Naive B cell (primary cell): ENCODE data around the gene MUCL3. TPM values are rescaled to one million over a fixed set of nuclear protein-coding genes. Genes with fewer than 3 reads are reported as not detected.

ENCODE experiments used
- ATAC-seq, 2 donors: fragments of 150-1000 bp; cut with Tn5 transposase; 2 replicates each; pipeline ENCODE4 v1.10.0; 2021; ENCODE audit warnings: low read depth in 2 of 2, mild to moderate bottlenecking in 2 of 2, moderate library complexity in 2 of 2
- DNase-seq: peaks from one replicate; pipeline ENCODE4 v3.0.0; 2022
- H3K27ac Mint-ChIP-seq, 6 donors: one replicate each; pipeline ENCODE4 v1.8.0; 2020 to 2022; ENCODE audit warnings: mild to moderate bottlenecking in 6 of 6, mixed read lengths in 6 of 6, moderate library complexity in 5 of 6, inconsistent platforms in 2 of 6
- H3K27me3 Mint-ChIP-seq, 3 donors: one replicate each; pipeline ENCODE4 v1.8.0; 2021 to 2022; ENCODE audit warnings: mixed read lengths in 3 of 3, mild to moderate bottlenecking in 1 of 3
- H3K36me3 Mint-ChIP-seq, 2 donors: one replicate each; pipeline ENCODE4 v1.8.0; 2020 to 2022; ENCODE audit warnings: mixed read lengths in 2 of 2, inconsistent platforms in 1 of 2, mild to moderate bottlenecking in 1 of 2
- H3K4me1 Mint-ChIP-seq, 3 donors: one replicate each; pipeline ENCODE4 v1.8.0; 2020 to 2022; ENCODE audit warnings: mixed read lengths in 3 of 3, inconsistent platforms in 1 of 3, mild to moderate bottlenecking in 1 of 3, moderate library complexity in 1 of 3
- H3K4me3 Mint-ChIP-seq, 8 donors: one replicate each; pipeline ENCODE4 v1.8.0; 2020 to 2022; ENCODE audit warnings: mild to moderate bottlenecking in 8 of 8, mixed read lengths in 8 of 8, moderate library complexity in 8 of 8, inconsistent platforms in 2 of 8
- H3K9me3 Mint-ChIP-seq, 7 donors: one replicate each; pipeline ENCODE4 v1.8.0; 2020 to 2022; ENCODE audit warnings: mixed read lengths in 7 of 7, mild to moderate bottlenecking in 5 of 7, inconsistent platforms in 2 of 7, moderate library complexity in 1 of 7
- polyA plus RNA-seq, 6 donors: library from polyadenylated mRNA; unstranded; fragments of 300-500 nt; fragmentation: Illumina TruSeq; gene quantifications; one replicate each; pipeline ENCODE4 v1.2.3, GENCODE V29; 2021; ENCODE audit warnings: low read depth in 6 of 6

The MUCL3 gene
- polyA plus RNA-seq, 6 donors from 2014 or later, result not detected

DNA sequence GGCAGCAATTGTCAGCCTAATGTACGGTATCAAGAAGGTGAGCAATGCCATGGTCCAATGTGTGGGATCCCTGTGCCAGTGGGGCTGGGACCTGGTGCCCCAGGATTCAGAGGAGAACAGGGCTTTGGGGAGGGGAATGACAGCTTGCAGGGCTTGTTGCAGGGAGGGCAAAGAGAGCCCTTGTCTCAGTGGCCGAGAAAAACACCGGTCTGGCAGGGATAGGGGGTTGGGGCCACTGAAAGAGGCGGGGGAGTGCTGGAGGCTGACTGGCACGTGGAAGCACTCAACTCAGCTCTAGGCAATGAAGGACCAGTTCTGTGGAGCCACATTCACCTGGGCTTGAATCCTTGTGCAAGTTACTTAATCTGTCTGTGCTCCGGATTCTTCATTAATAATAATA lies 3.5 kb upstream of the MUCL3 start:
- no peak overlapping the region for H3K27ac Mint-ChIP-seq
- H3K4me1 Mint-ChIP-seq, result peaks cover 0 to 6% (median 0%) of the 10 kb centered on the region in 3 donors
- ATAC-seq (no peak), DNase-seq (no peak)
- H3K27me3 Mint-ChIP-seq, result peaks cover 11 to 73% (median 66%) of the 10 kb centered on the region in 3 donors
- H3K36me3 Mint-ChIP-seq, result no peaks in the 10 kb centered on the region
- no peak overlapping the region for H3K4me3 Mint-ChIP-seq
- no peaks in the 10 kb centered on the region for H3K9me3 Mint-ChIP-seq

DNA sequence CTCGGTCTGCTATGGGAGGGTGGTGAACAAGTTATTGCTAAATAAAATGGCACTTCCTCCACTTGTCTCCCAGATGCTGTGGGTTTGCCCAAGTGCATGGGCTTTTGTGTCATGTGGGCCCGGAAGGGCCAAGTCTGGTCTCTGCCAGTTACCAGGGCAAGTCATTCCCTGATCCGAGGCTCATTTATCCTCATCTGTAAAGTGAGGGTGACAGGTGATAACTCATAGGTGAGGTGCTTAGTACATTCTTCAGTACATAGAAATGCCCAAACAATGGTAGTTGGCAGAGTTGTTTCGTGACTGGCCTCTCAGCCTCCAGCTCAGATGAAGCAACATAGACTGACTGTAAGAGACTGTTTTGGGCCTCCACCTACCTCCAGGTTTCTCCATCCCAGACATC lies 2.0 kb upstream of the MUCL3 start:
- H3K9me3 Mint-ChIP-seq, result no peaks in the 10 kb centered on the region
- H3K4me1 Mint-ChIP-seq, result peaks cover 5 to 9% (median 6%) of the 10 kb centered on the region in 3 donors
- peak overlapping the region in 1 of 8 donors; percentile 25 for H3K4me3 Mint-ChIP-seq
- peaks cover 25 to 87% (median 76%) of the 10 kb centered on the region in 3 donors for H3K27me3 Mint-ChIP-seq
- no peak for DNase-seq
- H3K36me3 Mint-ChIP-seq, result no peaks in the 10 kb centered on the region
- no peak for ATAC-seq
- H3K27ac Mint-ChIP-seq, result peak overlapping the region in 1 of 6 donors; percentile 37

DNA sequence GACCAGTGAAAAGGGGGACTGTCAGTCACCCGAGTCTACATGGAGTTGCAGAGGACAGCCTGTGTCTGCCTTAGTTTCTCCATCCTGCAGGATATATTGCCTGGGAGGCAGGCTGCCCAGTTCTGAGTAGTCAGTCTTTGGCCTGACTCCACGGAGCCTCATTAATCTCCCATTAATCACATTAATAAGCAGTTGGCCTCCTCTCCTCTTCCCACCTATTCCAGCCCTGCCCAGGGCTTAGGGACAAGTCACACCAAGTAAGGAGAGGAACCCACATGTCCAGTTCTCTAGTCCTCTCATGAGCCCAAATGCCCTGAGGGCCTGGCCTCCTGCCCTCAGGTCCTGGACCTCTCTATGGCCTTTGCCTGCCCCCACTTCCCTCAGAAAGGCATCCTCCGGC lies 1.3 kb upstream of the MUCL3 start:
- Mint-ChIP-seq H3K9me3 (no peaks in the 10 kb centered on the region), H3K36me3 (no peaks in the 10 kb centered on the region), H3K27me3 (peaks cover 31 to 94% (median 83%) of the 10 kb centered on the region in 3 donors), H3K27ac (no peak overlapping the region), H3K4me3 (no peak overlapping the region), H3K4me1 (peaks cover 5 to 9% (median 6%) of the 10 kb centered on the region in 3 donors)
- DNase-seq (no peak), ATAC-seq (no peak)

DNA sequence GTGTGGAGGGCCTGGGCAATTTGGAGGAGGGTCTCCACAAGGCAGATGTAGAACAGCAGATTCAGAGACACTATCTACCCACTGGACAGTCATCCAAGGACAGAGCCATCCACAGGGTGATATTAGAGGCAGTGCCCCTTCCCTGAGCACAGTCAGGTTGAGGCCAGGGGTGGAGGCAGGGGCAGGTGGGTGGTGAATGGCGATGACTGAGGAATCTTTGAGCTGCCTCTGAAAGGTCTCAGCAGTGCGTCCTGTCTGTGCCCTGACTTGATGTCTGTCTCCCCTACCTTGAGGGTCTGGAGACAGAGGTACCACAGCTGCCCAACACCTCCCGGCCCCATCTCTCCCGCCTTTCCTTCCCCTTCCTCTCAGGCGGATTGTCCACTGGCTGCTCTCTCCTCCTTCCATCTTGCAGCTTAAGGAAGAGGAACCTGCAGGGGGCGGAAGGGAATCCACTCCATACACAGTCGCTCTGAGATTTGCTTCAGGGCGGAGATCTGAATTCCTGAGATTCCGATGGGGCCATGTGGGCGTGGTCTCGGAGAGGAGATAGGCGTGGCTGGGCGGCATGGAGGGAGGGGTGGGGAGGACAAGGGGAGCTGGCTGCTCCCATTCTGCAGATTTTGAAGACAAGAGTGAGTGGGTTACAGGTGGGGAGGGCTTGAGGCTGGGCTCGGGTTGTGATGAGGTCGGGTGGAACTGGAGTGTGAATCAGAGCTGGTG lies 1.7 kb downstream of the MUCL3 start:
- Mint-ChIP-seq H3K4me1 (peaks cover 5 to 9% (median 6%) of the 10 kb centered on the region in 3 donors), H3K9me3 (no peaks in the 10 kb centered on the region), H3K27me3 (peaks cover 53 to 92% (median 65%) of the 10 kb centered on the region in 3 donors), H3K27ac (no peak overlapping the region), H3K4me3 (peak overlapping the region in 1 of 8 donors; percentile 58), H3K36me3 (peaks cover 1 to 5% of the 10 kb centered on the region in 2 donors)
- no peak for ATAC-seq
- no peak for DNase-seq

DNA sequence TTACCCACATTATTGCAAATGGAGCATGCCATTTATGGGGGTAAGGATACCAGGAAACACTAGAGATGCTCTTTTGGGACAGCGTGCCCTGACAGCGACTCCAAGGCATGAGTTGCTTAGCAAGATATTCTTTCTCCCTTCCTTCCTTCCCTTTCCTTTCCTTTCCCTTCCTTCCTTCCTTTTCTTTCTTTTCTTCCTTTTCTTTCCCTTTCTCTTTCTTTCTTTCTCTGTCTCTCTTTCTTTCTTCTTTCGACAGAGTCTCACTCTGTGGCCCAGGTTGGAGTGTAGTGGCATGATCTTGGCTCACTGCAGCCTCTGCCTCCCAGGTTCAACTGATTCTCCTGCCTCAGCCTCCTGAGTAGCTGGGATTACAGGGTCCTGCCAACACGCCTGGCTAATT lies 3.3 kb downstream of the MUCL3 start:
- Mint-ChIP-seq H3K4me1 (peaks cover 4 to 9% (median 8%) of the 10 kb centered on the region in 3 donors), H3K27ac (no peak overlapping the region), H3K36me3 (peaks cover 5 to 17% of the 10 kb centered on the region in 2 donors), H3K27me3 (peaks cover 59 to 93% (median 69%) of the 10 kb centered on the region in 3 donors), H3K9me3 (peaks cover 0 to 3% (median 0%) of the 10 kb centered on the region in 7 donors), H3K4me3 (no peak overlapping the region)
- DNase-seq (no peak), ATAC-seq (no peak)

DNA sequence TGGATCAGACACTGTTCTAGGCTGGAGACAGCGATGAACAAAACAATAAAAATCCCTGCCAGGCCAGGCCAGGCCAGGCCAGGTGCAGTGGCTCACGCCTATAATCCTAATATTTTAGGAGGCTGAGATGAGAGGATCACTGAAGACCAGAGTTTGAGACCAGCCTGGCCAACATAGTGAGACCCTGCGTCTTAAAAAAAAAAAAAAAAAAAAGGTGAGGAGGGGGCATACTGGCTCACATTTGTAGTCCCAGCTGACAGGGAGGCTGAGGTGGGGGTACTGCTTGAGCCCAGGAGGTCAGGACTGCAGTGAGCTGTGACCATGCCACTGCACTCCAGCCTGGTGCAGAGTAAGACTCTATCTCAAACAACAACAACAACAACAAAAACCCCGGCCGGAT lies 4.5 kb downstream of the MUCL3 start:
- DNase-seq (no peak), ATAC-seq (no peak)
- peaks cover 65 to 97% (median 72%) of the 10 kb centered on the region in 3 donors for H3K27me3 Mint-ChIP-seq
- peaks cover 0 to 9% (median 8%) of the 10 kb centered on the region in 3 donors for H3K4me1 Mint-ChIP-seq
- no peak overlapping the region for H3K27ac Mint-ChIP-seq
- H3K36me3 Mint-ChIP-seq, result peaks cover 5 to 29% of the 10 kb centered on the region in 2 donors
- H3K9me3 Mint-ChIP-seq, result peaks cover 0 to 3% (median 0%) of the 10 kb centered on the region in 7 donors
- H3K4me3 Mint-ChIP-seq, result no peak overlapping the region

DNA sequence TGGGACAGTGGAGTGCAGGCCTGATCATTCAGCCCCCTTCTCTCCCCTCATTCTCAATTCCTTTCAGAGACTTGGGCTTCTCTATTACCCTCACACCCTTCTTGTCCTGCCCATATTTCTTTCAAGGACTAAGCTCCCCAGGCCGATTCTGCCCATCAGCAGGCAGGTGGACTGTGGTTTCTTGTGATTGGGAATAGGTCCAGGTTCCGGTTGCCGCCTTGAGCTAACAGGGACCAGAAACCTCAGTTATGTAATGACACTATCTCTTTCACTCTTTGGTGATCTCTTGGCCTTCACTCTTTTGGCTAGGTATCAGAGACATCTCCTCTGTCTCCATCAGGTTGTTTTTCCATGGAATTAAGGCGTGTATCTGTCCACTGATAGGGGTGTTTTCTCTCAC lies 6.5 kb downstream of the MUCL3 start:
- ATAC-seq (no peak), DNase-seq (no peak)
- H3K4me1 Mint-ChIP-seq, result peaks cover 0 to 9% (median 8%) of the 10 kb centered on the region in 3 donors
- peaks cover 5 to 39% of the 10 kb centered on the region in 2 donors for H3K36me3 Mint-ChIP-seq
- H3K9me3 Mint-ChIP-seq, result peaks cover 0 to 4% (median 0%) of the 10 kb centered on the region in 7 donors
- H3K27me3 Mint-ChIP-seq, result peaks cover 59 to 98% (median 70%) of the 10 kb centered on the region in 3 donors
- no peak overlapping the region for H3K4me3 Mint-ChIP-seq
- no peak overlapping the region for H3K27ac Mint-ChIP-seq

DNA sequence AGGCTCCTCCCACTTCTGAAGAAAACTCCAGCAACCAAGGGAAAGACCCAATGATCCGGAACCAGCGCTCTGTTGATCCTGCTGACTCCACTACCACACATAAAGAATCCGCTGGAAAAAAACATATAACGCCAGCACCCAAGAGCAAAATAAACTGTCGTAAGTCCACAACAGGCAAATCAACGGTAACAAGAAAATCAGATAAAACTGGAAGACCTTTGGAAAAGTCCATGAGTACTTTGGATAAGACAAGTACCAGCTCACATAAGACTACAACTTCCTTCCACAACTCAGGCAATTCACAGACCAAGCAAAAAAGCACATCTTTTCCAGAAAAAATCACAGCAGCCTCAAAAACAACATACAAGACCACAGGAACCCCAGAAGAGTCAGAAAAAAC lies 8.0 kb downstream of the MUCL3 start:
- H3K4me1 Mint-ChIP-seq, result peaks cover 0 to 3% (median 3%) of the 10 kb centered on the region in 3 donors
- ATAC-seq (no peak), DNase-seq (no peak)
- no peak overlapping the region for H3K27ac Mint-ChIP-seq
- H3K36me3 Mint-ChIP-seq, result peaks cover 5 to 39% of the 10 kb centered on the region in 2 donors
- H3K4me3 Mint-ChIP-seq, result no peak overlapping the region
- H3K27me3 Mint-ChIP-seq, result peaks cover 44 to 91% (median 61%) of the 10 kb centered on the region in 3 donors
- peaks cover 0 to 4% (median 0%) of the 10 kb centered on the region in 7 donors for H3K9me3 Mint-ChIP-seq

DNA sequence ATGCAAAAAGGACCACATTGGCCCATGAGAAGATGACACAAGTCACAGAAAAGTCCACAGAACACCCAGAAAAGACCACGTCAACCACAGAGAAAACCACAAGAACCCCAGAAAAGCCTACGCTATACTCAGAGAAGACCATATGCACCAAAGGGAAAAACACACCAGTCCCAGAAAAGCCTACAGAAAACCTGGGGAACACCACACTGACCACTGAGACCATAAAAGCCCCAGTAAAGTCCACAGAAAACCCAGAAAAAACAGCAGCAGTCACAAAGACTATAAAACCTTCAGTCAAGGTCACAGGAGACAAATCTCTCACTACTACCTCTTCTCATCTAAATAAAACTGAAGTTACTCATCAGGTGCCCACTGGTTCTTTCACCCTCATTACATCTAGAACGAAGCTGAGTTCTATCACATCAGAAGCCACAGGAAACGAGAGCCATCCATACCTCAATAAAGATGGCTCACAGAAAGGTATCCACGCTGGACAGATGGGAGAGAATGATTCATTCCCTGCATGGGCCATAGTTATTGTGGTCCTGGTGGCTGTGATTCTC lies 11.2 kb downstream of the MUCL3 start:
- H3K27me3 Mint-ChIP-seq, result peaks cover 21 to 61% (median 55%) of the 10 kb centered on the region in 3 donors
- peak overlapping the region in 1 of 8 donors; percentile 1 for H3K4me3 Mint-ChIP-seq
- no peak for ATAC-seq
- H3K9me3 Mint-ChIP-seq, result peaks cover 0 to 4% (median 0%) of the 10 kb centered on the region in 7 donors
- H3K4me1 Mint-ChIP-seq, result peaks cover 3 to 24% (median 14%) of the 10 kb centered on the region in 3 donors
- peak overlapping the region in 2 of 6 donors; percentile 4 to 27 for H3K27ac Mint-ChIP-seq
- DNase-seq, result no peak
- peaks cover under 1 to 39% of the 10 kb centered on the region in 2 donors for H3K36me3 Mint-ChIP-seq

DNA sequence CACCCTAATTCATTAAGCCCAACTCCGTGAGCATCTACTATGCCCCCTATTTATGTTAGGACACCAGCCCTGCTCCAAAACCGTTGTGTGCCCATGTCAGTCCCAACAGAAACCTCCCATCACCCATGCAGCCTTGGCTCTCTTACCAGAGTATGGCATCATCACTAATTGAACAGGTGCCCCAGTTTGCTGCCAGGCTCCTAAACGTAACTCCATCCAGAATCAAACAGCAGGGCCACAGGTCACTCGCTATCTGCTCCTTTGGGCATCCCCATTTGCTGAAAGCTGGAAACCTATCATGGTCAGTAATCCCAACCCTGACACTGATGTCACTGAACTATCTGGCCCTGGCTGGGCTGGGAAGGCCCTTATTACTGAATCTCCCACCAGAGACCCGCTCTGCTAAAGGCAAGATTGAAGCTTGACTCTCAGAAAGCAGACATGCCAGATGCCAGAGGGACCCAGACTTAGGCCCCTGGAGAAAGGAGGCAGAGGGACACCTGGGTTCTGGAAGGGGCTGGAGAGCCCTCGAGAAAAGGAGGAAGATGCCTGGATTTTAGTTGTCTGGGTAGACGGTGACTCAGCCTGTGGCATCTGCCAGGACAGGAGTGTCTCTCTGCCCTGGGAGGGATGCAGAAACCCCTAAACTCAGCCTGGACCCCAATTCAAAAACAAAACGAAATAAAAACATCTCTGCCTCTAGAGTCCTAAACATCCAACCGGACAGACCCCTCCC lies 14.0 kb downstream of the MUCL3 start:
- Mint-ChIP-seq H3K27ac (peak overlapping the region in 4 of 6 donors; percentile 57 to 88 (median 70)), H3K36me3 (peaks cover 0 to 15% of the 10 kb centered on the region in 2 donors), H3K9me3 (peaks cover 0 to 2% (median 0%) of the 10 kb centered on the region in 7 donors), H3K4me1 (peaks cover 0 to 27% (median 17%) of the 10 kb centered on the region in 3 donors), H3K4me3 (peak overlapping the region; percentile 77 to 91 (median 86)), H3K27me3 (peaks cover 6 to 54% (median 47%) of the 10 kb centered on the region in 3 donors)
- ATAC-seq (no peak), DNase-seq (no peak)

DNA sequence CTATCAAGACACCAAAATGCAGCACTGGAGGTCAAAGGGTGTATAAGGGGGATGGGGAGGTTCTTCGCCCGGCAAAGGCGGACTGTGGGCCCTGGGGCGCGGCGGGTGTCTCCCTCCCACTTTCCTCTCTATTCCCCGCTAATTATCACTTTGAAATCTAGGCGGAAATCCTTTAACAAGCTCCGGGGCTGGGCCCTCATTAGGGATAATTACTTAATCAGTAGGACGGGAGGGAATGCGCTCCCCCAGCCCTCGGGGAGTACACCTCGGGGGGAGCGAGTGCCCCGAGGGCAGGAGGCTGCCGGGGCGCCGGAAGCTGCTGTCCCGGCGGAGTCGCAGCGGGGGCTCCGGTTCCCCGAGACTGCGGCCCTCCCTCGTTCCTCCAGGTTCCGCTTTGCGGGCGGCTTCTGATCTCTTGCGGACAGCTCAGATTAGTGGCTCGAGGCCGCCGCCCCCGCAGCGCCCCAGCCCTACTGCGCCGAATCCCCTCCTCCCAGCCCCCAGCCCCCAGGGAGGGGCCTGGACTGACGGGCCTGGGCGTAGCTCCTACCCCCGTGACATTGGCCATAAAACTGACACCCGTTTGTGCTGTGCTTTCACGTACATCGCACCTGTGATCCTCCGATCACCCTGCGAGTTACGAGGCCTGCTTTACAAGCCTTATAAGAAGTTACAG lies 14.7 kb downstream of the MUCL3 start:
- Mint-ChIP-seq H3K9me3 (peaks cover 0 to 2% (median 0%) of the 10 kb centered on the region in 7 donors), H3K4me1 (peaks cover 0 to 27% (median 17%) of the 10 kb centered on the region in 3 donors), H3K27me3 (peaks cover 4 to 47% (median 42%) of the 10 kb centered on the region in 3 donors), H3K4me3 (peak overlapping the region; percentile 77 to 91 (median 86)), H3K36me3 (peaks cover 0 to 8% of the 10 kb centered on the region in 2 donors), H3K27ac (peak overlapping the region in 5 of 6 donors; percentile 45 to 92 (median 70))
- peak; percentile 93 to 95 for ATAC-seq
- peak; percentile 76 for DNase-seq

DNA sequence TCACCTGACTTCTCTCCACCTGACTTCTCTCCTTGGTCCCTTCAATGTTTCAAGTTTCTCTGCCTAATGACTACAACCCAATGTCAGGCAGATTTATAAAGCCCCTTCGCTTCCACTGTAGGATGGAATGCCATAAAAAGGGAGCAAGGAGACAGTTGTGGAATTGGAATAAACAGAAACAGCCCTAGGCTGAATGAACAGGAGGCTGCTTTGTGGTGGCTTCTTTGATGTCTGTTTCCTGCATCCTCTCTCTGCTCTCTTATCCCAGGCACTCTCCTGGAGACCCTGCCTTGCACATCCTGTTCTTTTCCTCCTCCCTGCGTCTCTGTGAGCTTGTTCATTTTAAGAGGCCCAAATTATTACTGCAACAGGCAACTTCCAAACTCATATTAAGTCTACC lies 16.9 kb downstream of the MUCL3 start:
- ATAC-seq (no peak), DNase-seq (no peak)
- H3K27ac Mint-ChIP-seq, result peak overlapping the region in 1 of 6 donors; percentile 15
- H3K36me3 Mint-ChIP-seq, result no peaks in the 10 kb centered on the region
- H3K9me3 Mint-ChIP-seq, result no peaks in the 10 kb centered on the region
- peaks cover 4 to 39% (median 32%) of the 10 kb centered on the region in 3 donors for H3K27me3 Mint-ChIP-seq
- peak overlapping the region in 3 of 8 donors; percentile 5 to 25 (median 10) for H3K4me3 Mint-ChIP-seq
- H3K4me1 Mint-ChIP-seq, result peaks cover 0 to 23% (median 17%) of the 10 kb centered on the region in 3 donors
